Dendritic cell treated with granulocyte-macrophage colony-stimulating factor and Interleukin-4, amounts not matched to agents 40 ng/mL and 50 ng/mL, for 4 days (primary cell): ENCODE measurements around the gene NFIA.
"Not testable (repeated sequence)": the region's sequence is repeated elsewhere in the genome, so short reads cannot be mapped to it uniquely, and the experiment has no call there.

ENCODE experiments used
- H3K27ac Mint-ChIP-seq: one replicate; pipeline ENCODE4 v1.8.0; 2022; ENCODE audit warnings: mild to moderate bottlenecking, mixed read lengths
- H3K27me3 Mint-ChIP-seq: one replicate; pipeline ENCODE4 v1.8.0; 2022; ENCODE audit warnings: mild to moderate bottlenecking, mixed read lengths
- H3K36me3 Mint-ChIP-seq: one replicate; pipeline ENCODE4 v1.8.0; 2022; ENCODE audit warnings: low read depth, mixed read lengths
- H3K4me1 Mint-ChIP-seq: one replicate; pipeline ENCODE4 v1.8.0; 2022; ENCODE audit warnings: low read depth, mixed read lengths
- H3K4me3 Mint-ChIP-seq: one replicate; pipeline ENCODE4 v1.8.0; 2022; ENCODE audit warnings: mild to moderate bottlenecking, moderate library complexity, mixed read lengths
- H3K9me3 Mint-ChIP-seq: one replicate; pipeline ENCODE4 v1.8.0; 2022; ENCODE audit warnings: mixed read lengths
- intact Hi-C: fragments of 100-400 bp; cut with micrococcal nuclease; formaldehyde crosslinking; loops from one replicate; pipeline ENCODE4 v1.15.0; 2022

Gene NFIA

GRCh38 chr1:61461406-61462384 lies 379.3 kb downstream of the NFIA start:
- peaks cover 17% of the 10 kb centered on the region for H3K4me1 Mint-ChIP-seq
- intact Hi-C loops, result no loop called here
- H3K27ac Mint-ChIP-seq, result no peak overlapping the region
- no peak overlapping the region for H3K4me3 Mint-ChIP-seq
- no peaks in the 10 kb centered on the region for H3K9me3 Mint-ChIP-seq
- H3K36me3 Mint-ChIP-seq, result no peaks in the 10 kb centered on the region
- H3K27me3 Mint-ChIP-seq, result no peaks in the 10 kb centered on the region

GRCh38 chr1:61462628-61463027 lies 380.3 kb downstream of the NFIA start:
- intact Hi-C loops, result no loop called here
- Mint-ChIP-seq H3K36me3 (no peaks in the 10 kb centered on the region), H3K27me3 (no peaks in the 10 kb centered on the region), H3K4me1 (peaks cover 11% of the 10 kb centered on the region), H3K27ac (no peak overlapping the region), H3K9me3 (no peaks in the 10 kb centered on the region), H3K4me3 (no peak overlapping the region)

- Mint-ChIP-seq H3K4me3 (no peak overlapping the region), H3K4me1 (peaks cover 8% of the 10 kb centered on the region), H3K9me3 (no peaks in the 10 kb centered on the region), H3K27ac (no peak overlapping the region), H3K27me3 (no peaks in the 10 kb centered on the region), H3K36me3 (no peaks in the 10 kb centered on the region)
- intact Hi-C loops, result no loop called here
Observed at GRCh38 chr1:61463220-61463619, 380.9 kb downstream of the NFIA start.

GRCh38 chr1:61467836-61468235 lies 385.5 kb downstream of the NFIA start:
- intact Hi-C loops, H3K9me3 Mint-ChIP-seq, H3K4me3 Mint-ChIP-seq, H3K27ac Mint-ChIP-seq, H3K36me3 Mint-ChIP-seq, H3K4me1 Mint-ChIP-seq, H3K27me3 Mint-ChIP-seq: not testable (repeated sequence)

- Mint-ChIP-seq H3K9me3 (no peaks in the 10 kb centered on the region), H3K27ac (no peak overlapping the region), H3K27me3 (no peaks in the 10 kb centered on the region), H3K36me3 (no peaks in the 10 kb centered on the region), H3K4me3 (no peak overlapping the region), H3K4me1 (no peaks in the 10 kb centered on the region)
- intact Hi-C loops, result no loop called here
Observed at GRCh38 chr1:61469365-61469764, 387.0 kb downstream of the NFIA start.

- Mint-ChIP-seq H3K9me3 (no peaks in the 10 kb centered on the region), H3K4me1 (no peaks in the 10 kb centered on the region), H3K36me3 (no peaks in the 10 kb centered on the region), H3K27me3 (no peaks in the 10 kb centered on the region), H3K4me3 (no peak overlapping the region), H3K27ac (no peak overlapping the region)
- intact Hi-C loops, result no loop called here
Observed at GRCh38 chr1:61472876-61473275, 390.5 kb downstream of the NFIA start.

- Mint-ChIP-seq H3K27ac (no peak overlapping the region), H3K4me1 (no peaks in the 10 kb centered on the region), H3K36me3 (no peaks in the 10 kb centered on the region), H3K27me3 (no peaks in the 10 kb centered on the region), H3K9me3 (no peaks in the 10 kb centered on the region), H3K4me3 (no peak overlapping the region)
- intact Hi-C loops, result no loop called here
Observed at GRCh38 chr1:61474269-61474817, 392.0 kb downstream of the NFIA start.

GRCh38 chr1:61474963-61475362 lies 392.6 kb downstream of the NFIA start:
- Mint-ChIP-seq H3K27ac (no peak overlapping the region), H3K9me3 (no peaks in the 10 kb centered on the region), H3K36me3 (no peaks in the 10 kb centered on the region), H3K4me1 (no peaks in the 10 kb centered on the region), H3K27me3 (no peaks in the 10 kb centered on the region), H3K4me3 (no peak overlapping the region)
- intact Hi-C loops, result no loop called here

- no peaks in the 10 kb centered on the region for H3K9me3 Mint-ChIP-seq
- H3K27ac Mint-ChIP-seq, result no peak overlapping the region
- no peaks in the 10 kb centered on the region for H3K27me3 Mint-ChIP-seq
- peaks cover 20% of the 10 kb centered on the region for H3K4me1 Mint-ChIP-seq
- intact Hi-C loops, result no loop called here
- no peaks in the 10 kb centered on the region for H3K36me3 Mint-ChIP-seq
- H3K4me3 Mint-ChIP-seq, result no peak overlapping the region
Observed at GRCh38 chr1:61477301-61477700, 394.9 kb downstream of the NFIA start.

- intact Hi-C loops, result no loop called here
Observed at GRCh38 chr1:61480273-61480935, 398.0 kb downstream of the NFIA start.

GRCh38 chr1:61481315-61481715 lies 399.0 kb downstream of the NFIA start:
- Mint-ChIP-seq H3K27ac (no peak overlapping the region), H3K9me3 (no peaks in the 10 kb centered on the region), H3K4me3 (no peak overlapping the region), H3K4me1 (peaks cover 21% of the 10 kb centered on the region), H3K36me3 (no peaks in the 10 kb centered on the region), H3K27me3 (no peaks in the 10 kb centered on the region)
- intact Hi-C loops, result no loop called here

More at GRCh38 chr1:61480273-61480935, 398.0 kb downstream of the NFIA start:
- no peak overlapping the region for H3K27ac Mint-ChIP-seq
- no peaks in the 10 kb centered on the region for H3K27me3 Mint-ChIP-seq
- H3K36me3 Mint-ChIP-seq, result no peaks in the 10 kb centered on the region
- no peak overlapping the region for H3K4me3 Mint-ChIP-seq
- no peaks in the 10 kb centered on the region for H3K9me3 Mint-ChIP-seq
- H3K4me1 Mint-ChIP-seq, result peaks cover 21% of the 10 kb centered on the region

GRCh38 chr1:61482170-61482734 lies 399.9 kb downstream of the NFIA start:
- Mint-ChIP-seq H3K27ac (no peak overlapping the region), H3K9me3 (no peaks in the 10 kb centered on the region), H3K4me3 (no peak overlapping the region), H3K27me3 (no peaks in the 10 kb centered on the region), H3K36me3 (no peaks in the 10 kb centered on the region), H3K4me1 (peaks cover 21% of the 10 kb centered on the region)
- intact Hi-C loops, result no loop called here

GRCh38 chr1:61486783-61487536 lies 404.6 kb downstream of the NFIA start:
- intact Hi-C loops, result no loop called here

More at GRCh38 chr1:61486783-61487536, 404.6 kb downstream of the NFIA start:
- no peaks in the 10 kb centered on the region for H3K9me3 Mint-ChIP-seq
- no peak overlapping the region for H3K27ac Mint-ChIP-seq
- H3K27me3 Mint-ChIP-seq, result no peaks in the 10 kb centered on the region
- peaks cover 19% of the 10 kb centered on the region for H3K4me1 Mint-ChIP-seq
- no peaks in the 10 kb centered on the region for H3K36me3 Mint-ChIP-seq
- H3K4me3 Mint-ChIP-seq, result no peak overlapping the region
